ENCODE results near the gene CREB3L1.

CREB3L1 gene

GRCh38 chr11:46338636-46338987 is 61.1 kb downstream of the CREB3L1 start:
- Histone ChIP-seq H4K20me1 (ENCODE audit: insufficient read depth) (no peaks in the 10 kb centered on the region), H3K9ac (no peak overlapping the region), H3K4me3 (IDR thresholded peaks at IDR 0.05; ENCODE audit: insufficient read depth, low read depth, low read length) (no peak overlapping the region), H2AFZ (ENCODE audit: low read depth) (no peak overlapping the region), H3K27ac (no peak overlapping the region), H3K4me2 (no peak overlapping the region), H3K36me3 (ENCODE audit: insufficient read depth) (no peaks in the 10 kb centered on the region), H3K27me3 (ENCODE audit: insufficient read depth, low read depth) (peaks cover 30% of the 10 kb centered on the region), H3K79me2 (ENCODE audit: insufficient read depth, low read depth) (no peaks in the 10 kb centered on the region), H3K4me1 (ENCODE audit: low read depth, poor library complexity, severe bottlenecking) (no peaks in the 10 kb centered on the region)
- TF ChIP-seq, protein P1, sequence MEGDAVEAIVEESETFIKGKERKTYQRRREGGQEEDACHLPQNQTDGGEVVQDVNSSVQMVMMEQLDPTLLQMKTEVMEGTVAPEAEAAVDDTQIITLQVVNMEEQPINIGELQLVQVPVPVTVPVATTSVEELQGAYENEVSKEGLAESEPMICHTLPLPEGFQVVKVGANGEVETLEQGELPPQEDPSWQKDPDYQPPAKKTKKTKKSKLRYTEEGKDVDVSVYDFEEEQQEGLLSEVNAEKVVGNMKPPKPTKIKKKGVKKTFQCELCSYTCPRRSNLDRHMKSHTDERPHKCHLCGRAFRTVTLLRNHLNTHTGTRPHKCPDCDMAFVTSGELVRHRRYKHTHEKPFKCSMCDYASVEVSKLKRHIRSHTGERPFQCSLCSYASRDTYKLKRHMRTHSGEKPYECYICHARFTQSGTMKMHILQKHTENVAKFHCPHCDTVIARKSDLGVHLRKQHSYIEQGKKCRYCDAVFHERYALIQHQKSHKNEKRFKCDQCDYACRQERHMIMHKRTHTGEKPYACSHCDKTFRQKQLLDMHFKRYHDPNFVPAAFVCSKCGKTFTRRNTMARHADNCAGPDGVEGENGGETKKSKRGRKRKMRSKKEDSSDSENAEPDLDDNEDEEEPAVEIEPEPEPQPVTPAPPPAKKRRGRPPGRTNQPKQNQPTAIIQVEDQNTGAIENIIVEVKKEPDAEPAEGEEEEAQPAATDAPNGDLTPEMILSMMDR (conservative IDR thresholded peaks at IDR 0.05; ENCODE audit: low read depth, low read length): no peak

GRCh38 chr11:46338988-46339666 is 61.7 kb downstream of the CREB3L1 start:
- Histone ChIP-seq H2AFZ (ENCODE audit: low read depth) (no peak overlapping the region), H3K9ac (no peak overlapping the region), H3K79me2 (ENCODE audit: insufficient read depth, low read depth) (no peaks in the 10 kb centered on the region), H3K4me3 (IDR thresholded peaks at IDR 0.05; ENCODE audit: insufficient read depth, low read depth, low read length) (no peak overlapping the region), H3K36me3 (ENCODE audit: insufficient read depth) (no peaks in the 10 kb centered on the region), H3K27me3 (ENCODE audit: insufficient read depth, low read depth) (peaks cover 28% of the 10 kb centered on the region), H4K20me1 (ENCODE audit: insufficient read depth) (no peaks in the 10 kb centered on the region), H3K4me2 (no peak overlapping the region), H3K27ac (no peak overlapping the region), H3K4me1 (ENCODE audit: low read depth, poor library complexity, severe bottlenecking) (no peaks in the 10 kb centered on the region)
- TF ChIP-seq, protein P1 (conservative IDR thresholded peaks at IDR 0.05; ENCODE audit: low read depth, low read length): no peak

GRCh38 chr11:46339816-46340215 is 62.4 kb downstream of the CREB3L1 start:
- no peak overlapping the region for H3K4me3 ChIP-seq (IDR thresholded peaks at IDR 0.05; ENCODE audit: insufficient read depth, low read depth, low read length)
- H3K27ac ChIP-seq: no peak overlapping the region
- TF ChIP-seq, protein P1 (conservative IDR thresholded peaks at IDR 0.05; ENCODE audit: low read depth, low read length): no peak
- H3K36me3 ChIP-seq (ENCODE audit: insufficient read depth): no peaks in the 10 kb centered on the region
- no peaks in the 10 kb centered on the region for H3K79me2 ChIP-seq (ENCODE audit: insufficient read depth, low read depth)
- no peaks in the 10 kb centered on the region for H3K4me1 ChIP-seq (ENCODE audit: low read depth, poor library complexity, severe bottlenecking)
- H4K20me1 ChIP-seq (ENCODE audit: insufficient read depth): no peaks in the 10 kb centered on the region
- no peak overlapping the region for H3K4me2 ChIP-seq
- H2AFZ ChIP-seq (ENCODE audit: low read depth): no peak overlapping the region
- no peak overlapping the region for H3K9ac ChIP-seq
- H3K27me3 ChIP-seq (ENCODE audit: insufficient read depth, low read depth): peaks cover 22% of the 10 kb centered on the region

GRCh38 chr11:46341454-46341853 is 64.0 kb downstream of the CREB3L1 start:
- H3K4me3 ChIP-seq (IDR thresholded peaks at IDR 0.05; ENCODE audit: insufficient read depth, low read depth, low read length): no peak overlapping the region
- no peak overlapping the region for H3K4me2 ChIP-seq
- H3K27ac ChIP-seq: no peak overlapping the region
- TF ChIP-seq, protein P1 (conservative IDR thresholded peaks at IDR 0.05; ENCODE audit: low read depth, low read length): no peak
- H3K27me3 ChIP-seq (ENCODE audit: insufficient read depth, low read depth): peaks cover 22% of the 10 kb centered on the region
- H3K9ac ChIP-seq: no peak overlapping the region
- H3K79me2 ChIP-seq (ENCODE audit: insufficient read depth, low read depth): no peaks in the 10 kb centered on the region
- H2AFZ ChIP-seq (ENCODE audit: low read depth): no peak overlapping the region
- no peaks in the 10 kb centered on the region for H4K20me1 ChIP-seq (ENCODE audit: insufficient read depth)
- H3K36me3 ChIP-seq (ENCODE audit: insufficient read depth): no peaks in the 10 kb centered on the region
- H3K4me1 ChIP-seq (ENCODE audit: low read depth, poor library complexity, severe bottlenecking): no peaks in the 10 kb centered on the region

Measured in KMS-11 (cell line).